GM19452 (cell line): ENCODE results near the gene HTR3A.

Experiments
- ATAC-seq: cut with Tn5 transposase; IDR thresholded peaks from one replicate; pipeline ENCODE4 v1.9.1; 2021; ENCODE audit not compliant: unreplicated experiment

The HTR3A gene

DNA sequence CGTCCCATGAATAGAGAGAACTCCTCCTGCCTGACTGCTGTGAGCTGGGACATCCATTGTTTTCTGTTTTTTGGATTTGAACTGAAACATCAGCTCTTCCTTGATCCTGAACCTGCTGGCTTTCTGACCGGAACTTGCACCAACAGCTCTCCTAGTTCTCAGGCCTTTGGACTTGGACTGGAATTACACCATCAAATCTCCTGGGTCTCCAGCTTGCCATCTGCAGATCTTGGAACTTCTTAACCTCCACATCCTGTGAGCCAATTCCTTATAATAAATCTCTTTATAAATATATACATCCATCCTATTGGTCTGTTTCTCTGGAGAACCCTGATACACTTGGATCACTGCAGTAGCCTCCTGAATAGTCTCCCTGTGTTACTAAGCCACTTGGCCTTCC lies 42.1 kb downstream of the HTR3A start:
- ATAC-seq: no peak

DNA sequence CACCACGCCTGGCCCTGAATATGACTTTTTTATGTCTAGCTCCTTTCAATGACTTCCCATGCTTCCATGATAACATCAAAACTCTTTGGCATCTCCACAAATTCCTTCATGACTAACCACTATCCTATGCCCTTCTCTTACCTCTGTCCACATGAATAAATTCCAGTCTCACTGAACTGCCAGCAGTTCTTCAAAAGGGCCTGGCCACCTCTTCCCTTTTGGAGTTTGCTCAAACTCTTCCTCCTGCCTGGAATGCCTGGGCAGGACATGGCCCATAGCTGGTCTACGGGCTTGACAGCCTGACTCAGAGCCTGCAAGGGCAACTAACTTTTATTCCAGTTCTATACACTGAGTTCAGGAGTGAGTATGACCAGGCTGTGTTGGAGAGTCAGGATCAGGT lies 42.8 kb downstream of the HTR3A start:
- no peak for ATAC-seq

DNA sequence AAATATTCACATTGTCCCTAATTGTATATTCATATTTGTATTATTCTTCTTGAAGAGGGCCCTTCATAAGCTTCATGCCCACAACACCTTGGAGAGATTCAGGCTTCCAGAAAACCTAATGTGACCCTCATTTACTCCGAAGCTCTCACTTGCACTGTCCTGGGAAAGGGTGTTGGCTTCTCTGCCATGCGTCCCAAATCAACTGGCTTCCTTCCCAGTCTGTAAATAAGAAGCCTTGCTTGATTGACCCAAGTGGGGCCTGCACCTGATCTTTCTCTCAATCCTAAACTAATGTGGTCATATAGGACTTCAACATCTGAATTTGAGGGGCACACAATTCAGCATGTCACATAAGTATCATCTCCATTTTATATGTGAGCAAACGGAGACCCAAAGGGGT lies 44.1 kb downstream of the HTR3A start:
- no peak for ATAC-seq

DNA sequence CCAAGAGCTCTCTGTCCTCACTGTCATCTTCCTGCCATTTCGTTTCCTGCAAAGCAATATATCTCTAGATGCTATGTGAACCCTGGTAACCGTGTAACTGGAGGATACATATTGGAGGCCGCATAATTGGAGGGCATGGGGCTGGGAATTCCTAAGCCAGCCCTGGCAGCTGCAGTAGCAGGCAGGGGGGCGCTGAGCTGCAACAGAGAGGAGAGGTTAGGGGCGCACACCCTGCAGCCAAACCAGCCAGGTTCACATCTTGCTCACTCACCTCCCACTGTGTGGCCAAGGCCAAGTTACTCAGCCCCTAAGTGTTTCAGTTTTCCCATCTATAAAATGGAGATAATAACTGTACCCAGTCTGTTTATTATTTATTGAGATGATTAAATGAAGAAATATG lies 44.7 kb downstream of the HTR3A start:
- ATAC-seq: no peak

DNA sequence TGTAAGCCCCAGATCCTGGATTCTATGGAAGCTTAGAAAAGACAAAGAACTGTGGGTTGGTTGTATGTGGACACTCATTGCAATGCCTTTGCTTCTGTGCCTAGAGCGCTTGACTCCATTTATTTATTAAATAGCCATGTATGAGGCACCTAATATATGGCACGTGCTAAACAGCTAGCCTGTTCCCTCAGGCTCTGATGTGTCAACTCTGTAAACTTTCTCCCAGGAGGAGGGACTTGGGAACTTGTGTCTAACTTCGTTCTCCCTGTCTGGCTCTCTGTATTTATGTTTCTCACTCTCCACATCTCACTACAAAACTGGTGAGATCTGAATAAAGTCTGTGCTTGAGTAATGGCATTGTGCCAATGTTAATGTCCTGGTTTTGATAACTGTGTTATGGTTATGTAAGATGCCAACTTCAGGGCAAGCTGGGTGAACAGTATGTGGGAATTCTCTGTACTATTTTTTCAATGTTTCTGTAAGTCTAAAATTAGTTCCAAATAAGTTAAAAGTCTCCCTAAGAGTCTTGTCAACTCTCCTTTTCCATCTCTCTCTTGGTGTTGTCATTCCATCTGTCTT lies 50.5 kb downstream of the HTR3A start:
- no peak for ATAC-seq

DNA sequence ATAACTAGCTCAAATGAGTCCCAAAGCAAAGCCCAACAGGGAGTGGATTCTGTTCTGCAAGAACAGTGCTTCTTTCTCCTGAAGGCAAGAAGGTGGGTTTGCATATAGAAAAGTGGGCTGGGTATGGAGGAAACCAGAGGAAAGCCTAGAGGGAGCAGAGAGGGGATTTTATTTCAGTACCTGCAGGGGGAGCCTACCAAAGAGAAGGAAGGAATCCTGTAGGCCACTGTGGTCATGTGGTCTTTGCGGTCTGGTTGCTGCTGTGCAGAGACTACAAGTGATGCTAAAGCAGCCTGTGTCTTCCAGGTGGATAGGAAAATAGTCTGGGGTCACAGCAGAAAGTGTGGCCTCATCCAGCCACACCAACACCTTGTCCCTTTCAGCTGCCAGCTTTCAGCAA lies 51.4 kb downstream of the HTR3A start:
- no peak for ATAC-seq

DNA sequence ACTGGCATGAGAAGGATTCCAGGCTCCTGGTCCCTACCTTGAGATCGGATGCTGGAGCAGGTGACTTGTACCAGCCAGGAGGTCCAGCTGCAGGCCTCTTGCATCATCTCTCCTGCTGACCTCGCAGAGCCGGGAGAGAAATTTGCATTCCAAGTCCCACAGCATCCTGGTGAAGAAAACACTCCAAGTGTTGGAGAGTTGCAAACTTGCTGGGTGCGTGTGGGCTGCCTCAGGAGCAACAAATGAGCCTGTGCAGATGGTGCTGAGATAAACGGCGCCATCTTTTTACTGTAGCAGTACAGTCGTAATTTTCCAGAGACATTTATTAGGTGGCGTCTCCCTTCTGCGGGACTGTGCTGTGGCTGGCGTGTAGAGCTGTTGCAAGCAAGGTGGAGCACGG lies 52.5 kb downstream of the HTR3A start:
- no peak for ATAC-seq

DNA sequence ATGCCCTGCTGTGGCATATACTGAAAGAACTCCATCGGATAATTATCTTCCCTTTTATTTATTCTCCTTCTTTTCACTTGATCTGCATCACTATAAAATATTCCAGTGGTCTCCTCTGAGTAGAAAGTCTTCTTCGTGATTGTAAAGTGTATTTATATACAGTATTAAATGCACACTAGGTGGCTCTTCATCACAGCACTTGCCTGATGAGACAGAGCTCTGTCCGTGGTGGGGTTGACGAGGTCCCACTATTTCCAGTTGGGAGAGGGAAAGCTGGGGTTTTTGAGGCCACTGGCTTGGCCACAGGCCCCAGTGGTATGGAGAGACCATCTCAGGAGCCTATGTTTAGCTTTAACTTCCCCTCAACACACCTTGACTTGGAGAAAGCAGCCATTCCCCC lies 53.0 kb downstream of the HTR3A start:
- no peak for ATAC-seq

DNA sequence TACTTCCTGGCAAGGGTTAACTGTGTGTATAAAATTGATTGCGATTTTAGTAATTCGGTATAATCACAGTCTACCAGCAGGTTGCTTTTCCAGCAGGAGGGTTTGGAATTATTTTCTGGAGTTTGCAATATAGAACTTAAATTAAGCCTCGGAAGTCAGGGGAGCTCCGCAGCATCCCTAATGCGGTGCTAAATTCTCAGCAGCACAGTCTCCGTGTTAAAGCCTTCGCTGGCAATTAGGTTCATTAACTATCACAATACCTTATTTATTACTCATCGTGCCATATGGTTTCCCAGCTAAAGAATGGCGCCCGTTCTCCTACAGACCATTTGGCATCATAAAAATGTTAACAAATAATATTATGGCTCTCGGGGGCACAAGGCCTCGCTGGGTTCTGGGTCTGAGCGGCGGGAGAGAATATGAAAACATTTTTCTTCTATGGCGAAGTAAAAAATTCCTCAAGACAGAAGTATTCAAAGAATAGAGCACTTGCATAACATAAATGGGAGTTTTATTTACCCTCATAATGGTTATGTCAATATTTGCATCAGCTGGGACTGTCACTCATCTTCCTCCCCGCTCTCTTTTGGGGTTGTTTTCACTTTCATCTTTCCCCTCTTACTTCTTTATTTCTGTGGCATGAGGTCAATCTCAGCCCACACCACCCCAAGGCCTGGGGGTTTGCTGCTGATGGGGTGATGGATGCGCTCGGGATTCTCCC lies 56.5 kb downstream of the HTR3A start:
- no peak for ATAC-seq

DNA sequence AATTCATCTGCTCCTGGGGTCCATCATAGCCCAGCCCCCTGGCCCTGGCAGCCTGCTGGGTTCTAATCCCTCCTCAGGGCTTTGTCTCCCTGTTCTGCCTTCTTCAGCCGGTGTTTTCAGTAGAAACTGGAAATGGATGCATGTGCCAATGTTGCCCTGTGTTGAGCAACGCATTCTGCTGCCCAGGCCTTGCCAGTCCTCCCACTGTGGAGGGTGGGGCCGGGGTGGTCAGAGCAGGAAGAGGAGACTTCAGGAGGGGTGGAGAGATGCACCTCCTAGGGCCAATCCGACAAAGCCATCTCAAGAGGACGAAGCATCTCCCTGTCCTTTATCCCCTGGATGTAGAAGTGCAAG lies 57.0 kb downstream of the HTR3A start:
- no peak for ATAC-seq

DNA sequence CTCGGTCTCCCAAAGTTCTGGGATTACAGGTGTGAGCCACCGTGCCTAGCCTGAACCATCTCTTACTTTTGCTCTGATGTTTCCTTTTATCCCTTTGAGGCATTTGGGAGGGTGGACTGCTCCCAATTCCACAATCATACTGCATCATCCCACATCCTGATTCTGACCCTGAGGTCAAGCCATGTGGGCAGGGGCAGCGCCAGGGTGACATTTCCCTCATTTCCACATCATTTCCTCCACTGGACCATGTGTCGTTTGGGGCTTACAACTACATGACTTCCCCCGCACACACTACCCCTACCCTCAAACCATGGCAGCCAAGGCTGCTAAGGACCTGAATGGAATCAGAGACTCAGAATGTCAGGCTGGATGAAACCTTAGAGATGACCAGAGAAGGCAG lies 58.2 kb downstream of the HTR3A start:
- ATAC-seq: no peak

DNA sequence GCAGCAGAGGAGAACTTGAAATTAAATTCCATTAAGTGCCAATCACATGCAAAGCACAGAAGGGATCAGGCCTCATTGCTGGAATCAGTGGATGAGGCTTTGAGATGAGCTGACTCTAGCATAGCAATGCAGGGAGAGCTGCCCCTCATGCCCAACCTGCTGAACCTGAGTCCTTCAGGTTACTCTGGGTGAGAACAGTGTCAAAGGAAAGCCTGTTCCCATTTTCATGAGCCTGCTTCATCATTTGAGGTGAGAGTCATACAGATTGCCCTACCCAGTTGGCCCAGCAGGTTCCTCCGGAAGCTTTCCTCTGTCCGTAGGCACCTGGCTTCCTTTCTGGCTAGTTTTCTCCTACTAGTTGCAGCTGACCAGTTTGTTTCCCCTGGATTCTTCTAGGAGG lies 58.7 kb downstream of the HTR3A start:
- ATAC-seq: no peak

DNA sequence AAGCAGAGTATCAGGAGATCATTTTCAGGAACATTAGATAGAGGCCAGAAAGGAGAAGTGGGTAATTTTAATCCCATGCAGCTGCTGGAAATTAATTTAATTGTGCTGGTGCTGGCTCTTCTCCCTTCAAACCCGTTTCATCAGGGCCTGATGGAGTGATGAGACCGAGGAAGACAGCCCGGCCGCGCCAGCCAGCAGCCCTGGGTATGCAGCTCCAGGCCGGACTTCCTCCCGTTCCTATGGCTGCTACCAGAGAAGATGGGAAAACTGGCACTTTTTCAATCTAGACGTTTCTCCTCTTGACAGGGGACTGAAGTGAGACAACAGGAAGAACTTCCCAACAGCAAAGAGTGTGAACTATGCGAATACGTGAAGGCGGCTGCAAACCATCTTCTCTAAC lies 60.0 kb downstream of the HTR3A start:
- ATAC-seq: no peak

DNA sequence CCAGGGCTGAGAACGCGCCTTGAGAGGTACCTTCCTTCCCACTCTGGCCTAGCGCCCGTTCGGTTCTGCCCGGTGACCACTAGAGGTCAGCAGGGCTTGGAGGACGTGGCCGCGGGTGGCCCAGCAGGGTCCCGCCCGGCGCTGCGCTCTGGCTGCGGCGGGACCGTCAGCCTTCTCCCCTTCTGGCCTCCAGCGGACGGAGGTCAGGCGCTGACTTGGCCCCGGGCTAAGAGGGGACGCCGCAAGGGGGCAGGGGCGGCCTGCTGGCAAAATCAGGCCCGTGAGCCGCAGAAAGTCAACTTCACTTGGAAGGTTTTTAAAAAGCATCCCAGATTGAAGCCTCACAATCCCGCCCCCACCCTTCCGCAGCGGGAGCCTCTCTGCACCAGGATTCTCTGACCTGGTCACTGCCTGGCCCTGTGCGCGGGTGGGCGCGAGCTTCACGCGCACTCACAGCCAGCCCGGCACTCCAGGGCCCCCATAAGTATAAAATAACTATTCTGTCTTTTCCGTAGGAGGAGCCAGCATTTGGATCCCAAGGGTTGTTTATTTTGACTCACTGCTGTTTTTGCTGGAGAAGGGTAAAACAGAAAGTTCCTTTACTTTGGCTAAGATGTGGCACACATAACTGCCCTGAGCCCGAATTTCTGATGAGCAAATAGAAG lies 61.4 kb downstream of the HTR3A start:
- no peak for ATAC-seq

DNA sequence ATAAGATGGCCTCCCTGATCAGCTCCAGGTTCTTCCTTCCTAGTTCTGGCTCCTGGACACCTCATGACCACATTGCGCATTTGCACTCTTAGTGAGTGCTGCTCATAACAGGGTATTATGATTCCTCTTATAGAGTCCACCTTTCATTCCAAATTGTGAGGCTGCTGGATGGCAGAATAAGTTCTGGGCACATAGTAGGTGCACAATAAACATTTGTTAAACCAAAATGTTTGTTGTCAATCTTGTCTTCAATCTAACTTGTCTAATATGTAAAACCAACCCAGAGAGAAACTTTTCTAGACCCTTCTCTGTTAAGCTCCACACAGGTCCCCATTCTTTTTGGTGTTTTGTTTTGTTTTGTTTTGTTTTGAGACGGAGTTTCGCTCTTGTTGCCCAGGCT lies 62.0 kb downstream of the HTR3A start:
- ATAC-seq: no peak

DNA sequence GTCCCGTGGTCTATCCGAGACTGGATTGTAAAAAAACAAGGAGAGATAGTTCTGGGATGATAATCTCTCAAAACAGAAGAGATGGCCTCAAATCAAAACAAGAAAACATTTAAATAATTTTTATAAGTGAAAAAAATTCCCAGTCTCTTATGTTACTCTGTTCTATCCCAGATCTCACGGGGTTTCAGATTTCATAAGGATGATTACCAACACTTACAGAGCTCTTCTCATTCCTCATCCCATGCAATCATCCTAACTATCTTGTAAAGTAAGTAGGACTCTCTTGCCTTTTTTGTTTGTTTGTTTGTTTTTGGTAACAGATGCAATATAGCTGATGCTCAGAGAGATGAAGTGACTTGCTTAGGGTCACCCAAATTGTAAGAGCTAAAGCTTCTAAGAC lies 64.6 kb downstream of the HTR3A start:
- ATAC-seq: no peak
